Stimulated activated CD8-positive, alpha-beta memory T cell treated with anti-CD3 and anti-CD28 coated beads, Interleukin-2, amount 100 ng/mL, for 1 hour (primary cell): ENCODE measurements around the gene CSF3R.

Experiments used
- DNase-seq, 2 donors: peaks; one replicate each; pipeline ENCODE4 v3.0.0-alpha.2; 2020; ENCODE audit warnings: low read depth in 2 of 2

The CSF3R gene

DNA sequence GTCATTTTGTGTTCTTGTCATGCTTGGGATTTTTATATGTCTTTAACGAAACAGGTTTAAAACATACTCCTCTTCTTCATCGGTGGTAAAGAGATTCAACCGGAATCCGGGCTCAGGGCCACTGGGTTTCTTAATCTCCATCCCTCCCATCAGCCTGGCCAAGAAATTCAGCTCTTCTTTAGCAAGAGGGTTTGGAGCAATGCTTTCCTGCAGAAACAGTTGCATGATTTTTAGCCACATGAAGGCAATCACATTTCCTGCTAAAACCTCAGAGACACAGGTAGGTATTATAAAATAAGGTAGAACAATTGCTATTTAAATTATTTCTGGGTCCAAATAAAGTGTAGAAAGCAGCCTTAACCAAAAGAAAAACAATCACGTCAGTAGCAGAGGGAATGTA, 62.3 kb downstream of the CSF3R start:
- DNase-seq, result no peak

GRCh38 chr1:36419569-36419968, 63.1 kb downstream of the CSF3R start:
- DNase-seq, result no peak

GRCh38 chr1:36419140-36419539, 63.6 kb downstream of the CSF3R start:
- no peak for DNase-seq

GRCh38 chr1:36417931-36418330, 64.8 kb downstream of the CSF3R start:
- no peak for DNase-seq
